ENCODE measurements around the gene NDUFC1. TPM values are rescaled to one million over a fixed set of nuclear protein-coding genes. Genes with fewer than 3 reads are reported as not detected.

NDUFC1 gene
- total and polyA plus RNA-seq, 3 experiments from 2014 or later = 49.6 to 146 (median 50.2) TPM

Other genes with a start within 250 kb of the NDUFC1 start
- gene ELF2, start 125.3 kb downstream of the NDUFC1 start, total RNA-seq = 10 to 100 TPM; 26.6 to 27.4 TPM
- gene ELF2, start 125.3 kb downstream of the NDUFC1 start, polyA plus RNA-seq = 32.5 TPM
- not detected for gene MGARP, start 22.3 kb downstream of the NDUFC1 start, total RNA-seq
- gene MGARP, start 22.3 kb downstream of the NDUFC1 start, polyA plus RNA-seq = 0.84 TPM
- gene NAA15, start 972 bp downstream of the NDUFC1 start, total RNA-seq = 100 to 1,000 TPM; 116 to 122 TPM
- gene NAA15, start 972 bp downstream of the NDUFC1 start, polyA plus RNA-seq = 47.0 TPM
- 1 to 10 TPM; 5.6 to 6.2 TPM for gene RAB33B, start 151.6 kb upstream of the NDUFC1 start, total RNA-seq
- 8.4 TPM for gene RAB33B, start 151.6 kb upstream of the NDUFC1 start, polyA plus RNA-seq

Measured in CD8-positive, alpha-beta memory T cell (primary cell).